Thoracic aorta (tissue), 2 donors: ENCODE data around the gene PRDM13. TPM values are rescaled to one million over a fixed set of nuclear protein-coding genes. Genes with fewer than 3 reads are reported as not detected.
"Not testable (repeated sequence)": the region's sequence is repeated elsewhere in the genome, so short reads cannot be mapped to it uniquely, and the experiment has no call there.

Source experiments
- ATAC-seq: fragments of 150-250 bp; one replicate; pipeline ENCODE4 v1.8.0; 2017; ENCODE audit warnings: low read depth; ENCODE audit not compliant: insufficient number of reproducible peaks, low FRiP score
- DNase-seq: peaks from one replicate; pipeline ENCODE4 v3.0.0-alpha.2; 2020; ENCODE audit warnings: low spot score
- H3K27ac ChIP-seq, 2 donors: fragments of 200-600 bp; sonication (generic); 1 replicate in 1 of 2; 2 replicates in 1 of 2; pipeline ENCODE4 v1.5.1; 2016; ENCODE audit warnings: mild to moderate bottlenecking in 2 of 2, moderate library complexity in 2 of 2
- H3K27me3 ChIP-seq: fragments of 200-600 bp; sonication (generic); replicated peaks from 2 replicates; pipeline ENCODE4 v1.6.0; 2016; ENCODE audit warnings: mild to moderate bottlenecking; ENCODE audit not compliant: insufficient read depth
- H3K36me3 ChIP-seq: fragments of 200-600 bp; sonication (generic); one replicate; pipeline ENCODE4 v1.5.1; 2016
- H3K4me1 ChIP-seq, 2 donors: fragments of 200-600 bp; sonication (generic); 1 replicate in 1 of 2; 2 replicates in 1 of 2; pipeline versions ENCODE4 v1.5.1 to v1.6.0; 2016; ENCODE audit warnings: low read depth in 2 of 2, mild to moderate bottlenecking in 1 of 2; ENCODE audit not compliant: control insufficient read depth in 1 of 2
- H3K4me3 ChIP-seq: fragments of 200-600 bp; sonication (generic); 2 replicates; pipeline ENCODE4 v1.5.1; 2016; ENCODE audit warnings: mild to moderate bottlenecking
- H3K9me3 ChIP-seq: fragments of 200-600 bp; sonication (generic); 2 replicates; pipeline ENCODE4 v1.5.1; 2016
- CTCF ChIP-seq: fragments of 200-600 bp; sonication (generic); IDR thresholded peaks from one replicate; pipeline ENCODE4 v1.5.1; 2019; ENCODE audit warnings: antibody characterized with exemption
- total RNA-seq, 2 donors: library from RNA; depleted of rRNA; stranded (reverse); fragments of >200 nt; gene quantifications; one replicate each; pipeline versions ENCODE4 v1.1.0 to v1.2.3, GENCODE V29; 2016

PRDM13 gene
- total RNA-seq, 2 donors from 2014 or later, result not detected

- Histone ChIP-seq H3K36me3 (no peaks in the 10 kb centered on the region), H3K27ac (no peak overlapping the region), H3K4me3 (no peak overlapping the region), H3K27me3 (no peaks in the 10 kb centered on the region), H3K9me3 (peaks cover 7% of the 10 kb centered on the region), H3K4me1 (no peaks in the 10 kb centered on the region)
- no peak for TF ChIP-seq CTCF
- ATAC-seq (no peak), DNase-seq (no peak)
Observed at GRCh38 chr6:99641270-99641669, 34.6 kb downstream of the PRDM13 start.

GRCh38 chr6:99645986-99646385 is 39.4 kb downstream of the PRDM13 start:
- H3K4me3 ChIP-seq, result no peak overlapping the region
- no peaks in the 10 kb centered on the region for H3K27me3 ChIP-seq
- no peak for DNase-seq
- TF ChIP-seq CTCF, result no peak
- no peaks in the 10 kb centered on the region for H3K9me3 ChIP-seq
- no peak for ATAC-seq
- no peak overlapping the region for H3K27ac ChIP-seq
- H3K4me1 ChIP-seq, result no peaks in the 10 kb centered on the region
- H3K36me3 ChIP-seq, result no peaks in the 10 kb centered on the region

- H3K27ac ChIP-seq, H3K36me3 ChIP-seq, H3K27me3 ChIP-seq, H3K4me1 ChIP-seq, ATAC-seq, DNase-seq, H3K4me3 ChIP-seq, H3K9me3 ChIP-seq: not testable (repeated sequence)
Observed at GRCh38 chr6:99650091-99650571, 43.5 kb downstream of the PRDM13 start.

- DNase-seq (no peak), ATAC-seq (no peak)
- TF ChIP-seq CTCF, result no peak
- Histone ChIP-seq H3K9me3 (no peaks in the 10 kb centered on the region), H3K27me3 (no peaks in the 10 kb centered on the region), H3K27ac (no peak overlapping the region), H3K4me1 (no peaks in the 10 kb centered on the region), H3K36me3 (no peaks in the 10 kb centered on the region), H3K4me3 (no peak overlapping the region)
Observed at GRCh38 chr6:99660206-99660605, 53.6 kb downstream of the PRDM13 start.

GRCh38 chr6:99661870-99662269 is 55.2 kb downstream of the PRDM13 start:
- Histone ChIP-seq H3K27ac (no peak overlapping the region), H3K36me3 (no peaks in the 10 kb centered on the region), H3K4me1 (no peaks in the 10 kb centered on the region), H3K4me3 (no peak overlapping the region), H3K27me3 (no peaks in the 10 kb centered on the region), H3K9me3 (no peaks in the 10 kb centered on the region)
- TF ChIP-seq CTCF, result no peak
- ATAC-seq, result no peak
- DNase-seq, result no peak

GRCh38 chr6:99662616-99663015 is 56.0 kb downstream of the PRDM13 start:
- Histone ChIP-seq H3K27me3 (no peaks in the 10 kb centered on the region), H3K36me3 (no peaks in the 10 kb centered on the region), H3K4me3 (no peak overlapping the region), H3K27ac (no peak overlapping the region), H3K9me3 (no peaks in the 10 kb centered on the region), H3K4me1 (no peaks in the 10 kb centered on the region)
- no peak for DNase-seq
- no peak for TF ChIP-seq CTCF
- no peak for ATAC-seq
